Measurements from ENCODE around the gene CEP131.
A peak's percentile ranks its signal among the peaks of the same experiment; 100 is the strongest.

CEP131 gene

DNA sequence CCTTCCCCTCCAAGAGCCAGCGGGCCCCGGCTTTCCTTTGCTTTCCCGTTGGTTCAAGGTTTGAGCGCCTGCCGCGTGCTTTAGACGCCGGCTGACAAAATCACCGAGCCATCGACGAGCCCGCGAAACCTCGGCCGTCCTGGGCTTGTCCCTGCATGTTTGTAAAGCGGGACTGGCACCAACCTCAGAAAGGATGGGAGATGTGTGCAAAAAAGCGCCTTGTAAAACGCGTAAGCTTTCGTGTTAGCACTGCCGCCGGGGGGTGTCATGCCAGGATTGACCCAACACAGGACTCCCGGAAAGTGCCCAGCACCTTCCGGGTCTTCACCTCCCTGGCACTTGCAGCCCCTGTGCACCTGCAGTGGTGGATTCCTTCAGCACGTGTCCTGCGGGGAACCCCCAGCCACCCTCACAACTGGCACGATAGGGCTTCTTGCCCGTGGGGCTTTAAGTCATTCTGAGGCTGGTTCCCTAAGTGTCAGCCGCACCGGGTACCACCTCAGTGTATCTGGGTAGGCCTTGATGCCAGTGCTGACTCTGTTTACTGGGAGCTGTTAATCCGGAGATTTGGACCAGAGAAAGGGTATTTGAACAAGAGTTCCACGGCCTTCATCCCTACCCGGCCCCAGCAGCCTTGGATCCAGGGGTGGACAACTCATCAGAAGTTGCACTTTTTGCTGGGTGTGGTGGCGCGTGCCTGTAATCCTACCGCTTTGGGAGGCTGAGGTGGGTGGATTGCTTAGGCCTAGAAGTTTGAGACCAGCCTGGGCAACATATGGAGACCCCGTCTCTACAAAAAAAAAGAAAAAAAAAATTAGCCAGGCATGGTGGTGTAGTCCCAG is 17.2 kb upstream of the CEP131 start:
- no peaks in the 10 kb centered on the region for H3K27me3 ChIP-seq (ENCODE audit: control insufficient read depth in 2 of 2, insufficient read depth in 2 of 2, low read length in 2 of 2)
- peaks cover 15 to 16% of the 10 kb centered on the region in 2 donors for H3K4me1 ChIP-seq (ENCODE audit: control insufficient read depth in 2 of 2, insufficient read depth in 2 of 2, low read length in 2 of 2)
- peak overlapping the region; percentile 81 to 84 for H3K4me3 ChIP-seq (ENCODE audit: low read length in 2 of 2)
- H3K9ac ChIP-seq (ENCODE audit: low read depth in 1 of 2, low read length in 2 of 2) = peak overlapping the region; percentile 41 to 77
- H3K27ac ChIP-seq (ENCODE audit: low read depth in 2 of 2, low read length in 2 of 2) = peak overlapping the region in 1 of 2 donors; percentile 68
- H3K36me3 ChIP-seq (ENCODE audit: control insufficient read depth in 2 of 2, insufficient read depth in 2 of 2, low read length in 2 of 2) = peaks cover 0 to 6% of the 10 kb centered on the region in 2 donors
- H3K9me3 ChIP-seq (ENCODE audit: control insufficient read depth in 2 of 2, low read length in 2 of 2) = no peaks in the 10 kb centered on the region

DNA sequence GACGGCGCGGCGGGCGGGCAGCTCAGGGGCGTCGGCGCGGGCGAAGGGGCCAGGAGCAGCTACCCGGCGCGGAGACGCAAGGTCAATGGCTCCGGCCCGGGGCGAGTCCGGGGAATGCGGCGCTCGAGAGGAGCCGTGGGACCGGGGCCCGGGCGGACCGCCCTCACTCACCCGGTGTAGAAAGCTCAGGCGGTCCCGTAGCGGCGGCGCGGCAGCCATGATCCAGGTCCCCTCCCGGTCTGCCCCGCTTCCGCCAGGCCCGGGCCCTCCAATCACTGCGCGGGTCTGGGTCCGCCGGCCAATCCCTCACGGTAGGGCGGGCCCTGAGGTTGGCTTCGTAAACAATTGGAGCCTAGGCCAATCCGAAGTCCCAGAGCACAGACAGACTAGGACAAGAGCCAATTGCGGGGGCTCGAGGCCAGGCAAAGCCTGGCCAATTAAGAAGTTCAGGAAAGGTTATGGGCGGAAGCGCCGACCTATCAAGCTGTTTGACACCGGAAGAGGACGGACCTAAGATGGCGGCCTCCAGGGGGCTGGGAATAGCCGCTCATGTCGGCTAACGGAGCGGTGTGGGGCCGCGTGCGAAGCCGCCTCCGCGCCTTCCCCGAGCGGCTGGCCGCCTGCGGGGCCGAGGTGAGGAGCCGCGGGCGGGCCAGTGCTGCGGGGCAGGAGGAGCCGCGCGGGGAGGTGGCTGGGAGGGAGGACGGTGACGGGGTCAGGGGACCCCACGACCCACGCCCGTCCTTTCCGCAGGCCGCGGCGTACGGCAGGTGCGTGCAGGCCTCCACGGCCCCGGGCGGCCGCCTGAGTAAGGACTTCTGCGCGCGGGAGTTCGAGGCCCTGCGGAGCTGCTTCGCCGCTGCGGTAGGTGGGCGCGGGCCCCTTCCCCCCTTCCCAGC is 16.3 kb upstream of the CEP131 start, which contains the start of the genes NDUFAF8 and TEPSIN:
NDUFAF8 (plus strand) TSS at position 504 of the 899 bp plus-strand sequence; CDS start at position 550, 46 bp downstream.
TEPSIN (minus strand) TSS at position 241 of the 899 bp plus-strand sequence; CDS start at position 219, 22 bp downstream.
- Histone ChIP-seq H3K4me3 (ENCODE audit: low read length in 2 of 2) (peak within 1 kb of the TSS; percentile 87 to 89), H3K36me3 (ENCODE audit: control insufficient read depth in 2 of 2, insufficient read depth in 2 of 2, low read length in 2 of 2) (peaks cover 0 to 6% of the 10 kb centered on the region in 2 donors), H3K9me3 (ENCODE audit: control insufficient read depth in 2 of 2, low read length in 2 of 2) (no peaks in the 10 kb centered on the region), H3K27ac (ENCODE audit: low read depth in 2 of 2, low read length in 2 of 2) (peak within 1 kb of the TSS; percentile 61 to 68), H3K4me1 (ENCODE audit: control insufficient read depth in 2 of 2, insufficient read depth in 2 of 2, low read length in 2 of 2) (peaks cover 15 to 16% of the 10 kb centered on the region in 2 donors), H3K9ac (ENCODE audit: low read depth in 1 of 2, low read length in 2 of 2) (peak within 1 kb of the TSS; percentile 70 to 77), H3K27me3 (ENCODE audit: control insufficient read depth in 2 of 2, insufficient read depth in 2 of 2, low read length in 2 of 2) (no peaks in the 10 kb centered on the region)

GRCh38 chr17:81238490-81238814 is 15.7 kb upstream of the CEP131 start:
- Histone ChIP-seq H3K9me3 (ENCODE audit: control insufficient read depth in 2 of 2, low read length in 2 of 2) (no peaks in the 10 kb centered on the region), H3K4me1 (ENCODE audit: control insufficient read depth in 2 of 2, insufficient read depth in 2 of 2, low read length in 2 of 2) (peaks cover 15 to 16% of the 10 kb centered on the region in 2 donors), H3K4me3 (ENCODE audit: low read length in 2 of 2) (peak overlapping the region; percentile 87 to 89), H3K9ac (ENCODE audit: low read depth in 1 of 2, low read length in 2 of 2) (peak overlapping the region; percentile 70 to 74), H3K27ac (ENCODE audit: low read depth in 2 of 2, low read length in 2 of 2) (no peak overlapping the region), H3K36me3 (ENCODE audit: control insufficient read depth in 2 of 2, insufficient read depth in 2 of 2, low read length in 2 of 2) (peaks cover 0 to 10% of the 10 kb centered on the region in 2 donors), H3K27me3 (ENCODE audit: control insufficient read depth in 2 of 2, insufficient read depth in 2 of 2, low read length in 2 of 2) (no peaks in the 10 kb centered on the region)

GRCh38 chr17:81237591-81238489 is 15.1 kb upstream of the CEP131 start:
- Histone ChIP-seq H3K27ac (ENCODE audit: low read depth in 2 of 2, low read length in 2 of 2) (no peak overlapping the region), H3K27me3 (ENCODE audit: control insufficient read depth in 2 of 2, insufficient read depth in 2 of 2, low read length in 2 of 2) (no peaks in the 10 kb centered on the region), H3K9me3 (ENCODE audit: control insufficient read depth in 2 of 2, low read length in 2 of 2) (no peaks in the 10 kb centered on the region), H3K4me1 (ENCODE audit: control insufficient read depth in 2 of 2, insufficient read depth in 2 of 2, low read length in 2 of 2) (peaks cover 15 to 16% of the 10 kb centered on the region in 2 donors), H3K36me3 (ENCODE audit: control insufficient read depth in 2 of 2, insufficient read depth in 2 of 2, low read length in 2 of 2) (peaks cover 0 to 16% of the 10 kb centered on the region in 2 donors), H3K9ac (ENCODE audit: low read depth in 1 of 2, low read length in 2 of 2) (peak overlapping the region; percentile 70 to 74), H3K4me3 (ENCODE audit: low read length in 2 of 2) (peak overlapping the region; percentile 87 to 89)

GRCh38 chr17:81236784-81237183 is 14.0 kb upstream of the CEP131 start:
- Histone ChIP-seq H3K9me3 (ENCODE audit: control insufficient read depth in 2 of 2, low read length in 2 of 2) (no peaks in the 10 kb centered on the region), H3K9ac (ENCODE audit: low read depth in 1 of 2, low read length in 2 of 2) (no peak overlapping the region), H3K27ac (ENCODE audit: low read depth in 2 of 2, low read length in 2 of 2) (no peak overlapping the region), H3K36me3 (ENCODE audit: control insufficient read depth in 2 of 2, insufficient read depth in 2 of 2, low read length in 2 of 2) (peaks cover 0 to 19% of the 10 kb centered on the region in 2 donors), H3K4me1 (ENCODE audit: control insufficient read depth in 2 of 2, insufficient read depth in 2 of 2, low read length in 2 of 2) (peaks cover 15 to 16% of the 10 kb centered on the region in 2 donors), H3K27me3 (ENCODE audit: control insufficient read depth in 2 of 2, insufficient read depth in 2 of 2, low read length in 2 of 2) (no peaks in the 10 kb centered on the region), H3K4me3 (ENCODE audit: low read length in 2 of 2) (no peak overlapping the region)

DNA sequence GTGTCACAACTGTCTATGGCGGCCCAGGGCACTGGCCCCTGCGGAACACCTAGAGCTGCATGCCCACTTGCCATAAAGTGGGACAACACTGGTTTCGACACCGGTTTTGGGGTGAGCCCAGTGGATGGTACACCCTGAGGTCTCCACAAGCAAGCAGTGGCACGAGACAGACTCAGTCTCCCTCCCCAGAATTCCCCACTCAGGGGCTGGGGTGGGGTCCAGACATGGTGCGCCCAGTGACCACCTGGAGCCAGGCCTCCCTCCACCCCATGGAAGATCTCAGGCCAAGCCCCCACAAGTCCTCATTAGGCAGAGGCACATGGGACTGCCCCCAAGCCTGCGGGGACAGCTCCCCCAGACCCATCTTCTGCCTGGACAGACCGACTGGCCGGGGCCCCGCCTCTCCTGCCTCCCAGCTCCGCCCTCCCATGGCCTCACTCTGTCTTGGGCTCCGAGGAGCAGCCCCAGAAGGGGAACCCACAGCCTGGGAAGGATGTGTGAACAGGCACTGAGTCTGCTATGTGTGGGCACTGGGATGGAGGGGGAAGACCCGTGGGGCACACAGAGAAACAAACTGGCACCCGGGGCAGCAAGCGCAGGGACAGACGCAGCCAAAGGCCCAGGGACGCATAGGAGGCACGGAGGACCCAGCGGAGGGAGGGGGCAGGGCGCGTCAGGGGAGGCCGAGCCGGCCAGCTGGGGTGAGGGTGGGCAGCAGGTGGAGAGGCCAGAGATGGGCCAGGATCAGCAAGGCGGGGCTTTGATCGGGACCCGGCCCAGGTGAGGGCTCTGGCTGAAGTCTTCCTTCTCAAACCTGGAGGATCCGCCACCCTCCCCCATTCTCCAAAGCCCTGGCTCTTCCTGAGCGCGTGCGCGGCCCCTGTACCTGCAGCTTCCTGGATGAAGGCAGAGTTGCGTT is 13.3 kb upstream of the CEP131 start:
- Histone ChIP-seq H3K27ac (ENCODE audit: low read depth in 2 of 2, low read length in 2 of 2) (no peak overlapping the region), H3K4me1 (ENCODE audit: control insufficient read depth in 2 of 2, insufficient read depth in 2 of 2, low read length in 2 of 2) (peaks cover 15 to 16% of the 10 kb centered on the region in 2 donors), H3K27me3 (ENCODE audit: control insufficient read depth in 2 of 2, insufficient read depth in 2 of 2, low read length in 2 of 2) (no peaks in the 10 kb centered on the region), H3K9ac (ENCODE audit: low read depth in 1 of 2, low read length in 2 of 2) (no peak overlapping the region), H3K9me3 (ENCODE audit: control insufficient read depth in 2 of 2, low read length in 2 of 2) (no peaks in the 10 kb centered on the region), H3K4me3 (ENCODE audit: low read length in 2 of 2) (no peak overlapping the region), H3K36me3 (ENCODE audit: control insufficient read depth in 2 of 2, insufficient read depth in 2 of 2, low read length in 2 of 2) (peaks cover 7 to 19% of the 10 kb centered on the region in 2 donors)

GRCh38 chr17:81234940-81235821 is 12.4 kb upstream of the CEP131 start:
- Histone ChIP-seq H3K27ac (ENCODE audit: low read depth in 2 of 2, low read length in 2 of 2) (no peak overlapping the region), H3K27me3 (ENCODE audit: control insufficient read depth in 2 of 2, insufficient read depth in 2 of 2, low read length in 2 of 2) (no peaks in the 10 kb centered on the region), H3K9me3 (ENCODE audit: control insufficient read depth in 2 of 2, low read length in 2 of 2) (no peaks in the 10 kb centered on the region), H3K4me3 (ENCODE audit: low read length in 2 of 2) (no peak overlapping the region), H3K9ac (ENCODE audit: low read depth in 1 of 2, low read length in 2 of 2) (no peak overlapping the region), H3K4me1 (ENCODE audit: control insufficient read depth in 2 of 2, insufficient read depth in 2 of 2, low read length in 2 of 2) (peaks cover 14% of the 10 kb centered on the region in 2 donors), H3K36me3 (ENCODE audit: control insufficient read depth in 2 of 2, insufficient read depth in 2 of 2, low read length in 2 of 2) (peaks cover 10 to 27% of the 10 kb centered on the region in 2 donors)

DNA sequence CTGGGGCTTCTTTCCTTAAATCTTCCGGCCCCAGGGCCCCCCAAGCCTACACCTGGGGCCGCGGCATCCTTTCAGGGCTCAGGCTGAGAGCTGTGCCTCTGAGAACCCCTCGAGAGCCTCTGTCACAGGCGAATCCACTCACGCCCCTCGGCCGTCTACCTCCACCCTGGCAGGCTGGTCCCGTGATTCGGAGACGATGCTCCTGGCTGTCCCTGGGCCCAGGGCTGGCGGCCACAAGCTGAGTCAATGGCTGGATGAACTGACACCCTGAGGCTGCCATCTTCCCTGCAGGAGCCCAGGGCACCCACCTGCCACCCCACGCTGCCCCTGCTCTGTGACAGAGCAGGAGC is 11.7 kb upstream of the CEP131 start:
- H3K4me1 ChIP-seq (ENCODE audit: control insufficient read depth in 2 of 2, insufficient read depth in 2 of 2, low read length in 2 of 2) = peaks cover 9 to 10% of the 10 kb centered on the region in 2 donors
- peaks cover 16 to 34% of the 10 kb centered on the region in 2 donors for H3K36me3 ChIP-seq (ENCODE audit: control insufficient read depth in 2 of 2, insufficient read depth in 2 of 2, low read length in 2 of 2)
- no peak overlapping the region for H3K27ac ChIP-seq (ENCODE audit: low read depth in 2 of 2, low read length in 2 of 2)
- H3K4me3 ChIP-seq (ENCODE audit: low read length in 2 of 2) = no peak overlapping the region
- no peak overlapping the region for H3K9ac ChIP-seq (ENCODE audit: low read depth in 1 of 2, low read length in 2 of 2)
- H3K27me3 ChIP-seq (ENCODE audit: control insufficient read depth in 2 of 2, insufficient read depth in 2 of 2, low read length in 2 of 2) = no peaks in the 10 kb centered on the region
- H3K9me3 ChIP-seq (ENCODE audit: control insufficient read depth in 2 of 2, low read length in 2 of 2) = no peaks in the 10 kb centered on the region

Measured in mucosa of rectum (tissue), 2 donors.